HFFc6 (cell line): ENCODE data around the gene MRPL37. TPM values are rescaled to one million over a fixed set of nuclear protein-coding genes. Genes with fewer than 3 reads are reported as not detected.

Experiments
- DNase-seq: peaks from one replicate; pipeline ENCODE4 v3.0.0-alpha.2; 2018
- H3K27ac Mint-ChIP-seq: 2 replicates; pipeline ENCODE4 v1.8.0; 2020; ENCODE audit warnings: mild to moderate bottlenecking, mixed read lengths
- H3K27me3 Mint-ChIP-seq: 2 replicates; pipeline ENCODE4 v1.8.0; 2021; ENCODE audit warnings: mild to moderate bottlenecking, moderate library complexity, mixed read lengths; ENCODE audit not compliant: insufficient read depth
- H3K36me3 Mint-ChIP-seq: 2 replicates; pipeline ENCODE4 v1.8.0; 2021; ENCODE audit warnings: low read depth, mixed read lengths
- H3K4me1 Mint-ChIP-seq: 2 replicates; pipeline ENCODE4 v1.8.0; 2020; ENCODE audit warnings: low read depth, mixed read lengths
- H3K4me3 Mint-ChIP-seq: 2 replicates; pipeline ENCODE4 v1.8.0; 2020; ENCODE audit warnings: mild to moderate bottlenecking, moderate library complexity, mixed read lengths
- H3K9me3 Mint-ChIP-seq: 2 replicates; pipeline ENCODE4 v1.8.0; 2020; ENCODE audit warnings: mild to moderate bottlenecking, mixed read lengths
- CTCF ChIP-seq: fragments of 200-600 bp; sonication (generic); IDR thresholded peaks from 2 replicates; pipeline ENCODE4 v1.5.0; 2021; ENCODE audit warnings: antibody characterized with exemption, mild to moderate bottlenecking
- total RNA-seq, 6 experiments: library from RNA; stranded (reverse); fragmentation: NEBNext Ultra II Directional; extraction: Animal tissue kit (Norgen Biotek cat#: 25700); gene quantifications; 2 replicates in 1 of 6; 3 replicates in 5 of 6; pipeline ENCODE4 v1.2.3, GENCODE V29; 2021

Gene MRPL37
- total RNA-seq, 6 experiments from 2014 or later: 119 to 135 (median 126) TPM

GRCh38 chr1:54173681-54174080, 26.3 kb upstream of the MRPL37 start:
- Mint-ChIP-seq H3K4me1 (peaks cover 8% of the 10 kb centered on the region; the same call in 1 of the 2 replicates), H3K27me3 (peaks cover 8% of the 10 kb centered on the region), H3K4me3 (no peak overlapping the region), H3K27ac (no peak overlapping the region), H3K9me3 (no peaks in the 10 kb centered on the region), H3K36me3 (no peaks in the 10 kb centered on the region)
- TF ChIP-seq CTCF: no peak
- DNase-seq: no peak

GRCh38 chr1:54174106-54174505, 25.9 kb upstream of the MRPL37 start:
- Mint-ChIP-seq H3K27me3 (peaks cover 8% of the 10 kb centered on the region), H3K27ac (no peak overlapping the region), H3K36me3 (no peaks in the 10 kb centered on the region), H3K4me3 (no peak overlapping the region), H3K4me1 (peaks cover 8% of the 10 kb centered on the region; the same call in 1 of the 2 replicates), H3K9me3 (no peaks in the 10 kb centered on the region)
- no peak for DNase-seq
- TF ChIP-seq CTCF: no peak

- peaks cover 8% of the 10 kb centered on the region; the same call in 1 of the 2 replicates for H3K4me1 Mint-ChIP-seq
These were observed 23.2 kb upstream of the MRPL37 start for GRCh38 chr1:54176621-54177327.

GRCh38 chr1:54177726-54178125, 22.2 kb upstream of the MRPL37 start:
- Mint-ChIP-seq H3K36me3 (no peaks in the 10 kb centered on the region), H3K27me3 (peaks cover 4% of the 10 kb centered on the region), H3K9me3 (no peaks in the 10 kb centered on the region), H3K4me1 (peaks cover 5% of the 10 kb centered on the region; the same call in 1 of the 2 replicates), H3K27ac (no peak overlapping the region), H3K4me3 (no peak overlapping the region)
- DNase-seq: no peak
- TF ChIP-seq CTCF: no peak

More at GRCh38 chr1:54176621-54177327, 23.2 kb upstream of the MRPL37 start:
- Mint-ChIP-seq H3K9me3 (no peaks in the 10 kb centered on the region), H3K27me3 (peaks cover 4% of the 10 kb centered on the region), H3K36me3 (no peaks in the 10 kb centered on the region), H3K4me3 (no peak overlapping the region), H3K27ac (no peak overlapping the region)
- TF ChIP-seq CTCF: no peak
- no peak for DNase-seq

GRCh38 chr1:54178296-54179070, 21.5 kb upstream of the MRPL37 start:
- no peaks in the 10 kb centered on the region for H3K9me3 Mint-ChIP-seq
- no peak overlapping the region for H3K27ac Mint-ChIP-seq
- no peak overlapping the region for H3K4me3 Mint-ChIP-seq
- no peaks in the 10 kb centered on the region for H3K4me1 Mint-ChIP-seq
- no peak for TF ChIP-seq CTCF
- H3K36me3 Mint-ChIP-seq: no peaks in the 10 kb centered on the region
- peaks cover 4% of the 10 kb centered on the region for H3K27me3 Mint-ChIP-seq
- no peak for DNase-seq
